LoVo (cell line): ENCODE results near the gene ARL3.
A peak's percentile ranks its signal among the peaks of the same experiment; 100 is the strongest.
"Not testable (repeated sequence)": the region's sequence is repeated elsewhere in the genome, so short reads cannot be mapped to it uniquely, and the experiment has no call there.

Source experiments
- DNase-seq: peaks from one replicate; pipeline ENCODE4 v3.0.0-alpha.2; 2016; ENCODE audit warnings: low spot score

The ARL3 gene

DNA sequence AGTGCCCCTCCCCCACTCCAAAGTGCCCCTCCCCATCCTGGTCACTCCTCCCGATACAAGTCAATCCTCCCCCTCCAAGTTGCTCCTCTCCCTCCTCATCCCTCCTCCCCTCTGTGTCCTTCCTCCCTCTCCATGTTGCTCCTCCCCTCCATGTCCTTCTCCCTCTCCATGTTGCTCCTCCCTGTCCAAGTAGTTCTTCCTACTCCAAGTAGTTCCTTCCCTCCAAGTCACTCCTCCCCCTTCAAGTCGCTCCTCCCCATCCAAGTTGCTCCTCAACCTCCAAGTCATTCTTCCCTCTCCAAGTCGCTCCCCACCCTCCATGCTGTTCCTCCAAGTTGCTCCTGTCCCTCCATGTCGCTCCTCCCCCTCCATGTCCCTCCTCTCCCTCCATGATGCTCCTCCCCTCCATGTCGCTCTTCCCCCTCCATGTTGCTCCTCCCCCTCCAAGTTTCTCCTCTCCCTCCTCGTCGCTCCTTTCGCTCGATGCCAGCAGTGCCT, 20.9 kb upstream of the ARL3 start:
- no peak for DNase-seq

DNA sequence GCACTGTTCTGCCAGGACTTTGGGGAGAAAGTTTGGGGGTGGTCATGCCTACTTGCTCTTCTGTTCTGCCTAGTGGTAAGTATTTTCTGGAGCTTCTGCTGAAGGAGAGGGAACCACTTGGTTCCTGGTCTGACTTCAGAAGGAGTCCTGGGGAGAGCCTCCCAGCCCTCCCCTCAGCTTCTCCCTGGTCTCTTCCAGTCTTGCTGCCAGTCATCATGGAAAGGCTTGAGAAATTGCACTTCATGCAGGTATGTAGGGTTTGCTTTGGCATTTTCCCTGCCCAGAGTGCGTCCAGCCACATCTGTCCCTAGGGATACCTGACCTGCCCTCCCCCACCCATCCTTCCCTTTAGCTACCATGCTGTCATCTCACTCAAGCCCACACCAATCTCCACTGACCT, 18.5 kb upstream of the ARL3 start:
- no peak for DNase-seq

DNA sequence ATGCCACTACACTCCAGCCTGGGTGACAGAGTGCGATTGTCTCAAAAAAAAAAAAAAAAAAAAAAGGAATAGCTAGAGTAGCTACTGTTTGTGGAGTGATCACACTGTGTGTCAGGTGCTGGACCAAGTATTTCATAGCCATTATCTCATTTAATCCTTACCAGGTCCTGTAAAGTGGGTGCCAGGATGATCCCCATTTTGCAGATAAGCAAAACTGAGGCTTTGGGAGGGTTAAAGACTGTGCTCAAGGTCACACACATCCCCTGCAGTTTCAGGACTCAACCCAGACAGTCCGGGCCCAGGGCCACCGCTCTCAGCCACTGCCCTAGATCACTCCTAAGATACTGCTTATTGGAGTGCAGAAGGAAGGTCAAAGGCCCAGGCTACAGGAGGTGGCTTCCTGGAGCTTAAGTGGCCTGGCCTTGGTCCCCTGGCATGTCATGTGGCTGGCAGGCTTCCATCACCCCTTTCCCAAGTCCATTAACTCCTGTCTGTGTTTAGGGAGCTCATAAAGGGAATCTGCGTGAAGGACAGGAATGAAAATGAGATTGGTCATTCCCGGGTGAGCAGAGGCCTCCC, 17.1 kb upstream of the ARL3 start:
- no peak for DNase-seq

GRCh38 chr10:102729029-102730026, 15.1 kb upstream of the ARL3 start:
- DNase-seq: peak; percentile 54

DNA sequence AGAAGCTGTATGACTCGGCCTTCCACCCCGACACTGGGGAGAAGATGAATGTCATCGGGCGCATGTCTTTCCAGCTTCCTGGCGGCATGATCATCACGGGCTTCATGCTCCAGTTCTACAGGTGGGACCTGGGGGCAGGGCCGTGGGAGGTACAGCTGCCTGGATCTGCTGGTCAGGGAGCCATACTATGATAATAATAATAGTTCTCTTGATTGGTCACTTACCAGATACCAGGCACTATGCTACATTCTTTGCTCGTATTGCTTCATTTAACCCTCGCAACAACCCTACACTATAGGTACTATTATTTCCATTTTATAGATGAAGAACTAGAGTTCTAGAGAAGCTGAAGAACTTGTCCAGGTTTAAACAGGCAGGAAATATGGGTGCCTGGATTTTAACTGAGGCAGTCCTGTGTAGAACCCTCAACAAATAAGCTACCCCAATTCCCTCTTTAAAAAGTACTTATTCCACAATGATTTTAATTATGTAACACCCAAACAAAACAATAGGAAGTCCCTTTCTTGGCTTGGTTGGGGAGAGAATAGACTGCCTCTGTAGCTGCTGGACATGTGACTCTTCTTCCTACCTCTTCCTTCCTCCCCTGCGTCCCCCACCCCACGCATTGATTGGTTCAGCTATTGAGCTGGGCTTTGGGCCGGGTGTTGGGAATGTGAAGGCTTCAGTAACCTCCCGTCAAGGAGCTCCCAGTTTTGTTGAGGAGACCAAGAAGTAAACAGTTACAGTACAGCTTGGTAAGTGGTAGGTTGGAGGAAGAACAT, 13.0 kb upstream of the ARL3 start:
- DNase-seq: no peak

DNA sequence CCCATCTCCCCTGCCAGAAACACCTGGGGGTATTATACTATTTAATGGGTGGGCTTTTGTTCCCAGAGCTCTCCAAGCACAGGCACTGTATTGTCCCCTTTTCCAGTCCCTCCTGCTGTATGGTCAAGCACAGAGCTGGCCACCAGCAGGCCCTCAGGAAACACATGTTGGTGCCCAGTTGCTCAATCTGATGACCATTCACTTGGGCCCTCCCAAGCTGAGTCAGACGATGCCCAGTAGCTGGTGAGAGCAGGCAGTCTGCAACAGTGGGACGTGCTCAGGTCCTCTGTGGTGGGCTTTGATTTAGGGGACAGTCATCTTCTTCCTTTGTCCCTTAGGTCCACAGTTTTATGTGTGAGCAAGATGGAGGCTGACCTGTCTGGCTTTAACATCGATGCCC, 12.1 kb upstream of the ARL3 start:
- DNase-seq: no peak

DNA sequence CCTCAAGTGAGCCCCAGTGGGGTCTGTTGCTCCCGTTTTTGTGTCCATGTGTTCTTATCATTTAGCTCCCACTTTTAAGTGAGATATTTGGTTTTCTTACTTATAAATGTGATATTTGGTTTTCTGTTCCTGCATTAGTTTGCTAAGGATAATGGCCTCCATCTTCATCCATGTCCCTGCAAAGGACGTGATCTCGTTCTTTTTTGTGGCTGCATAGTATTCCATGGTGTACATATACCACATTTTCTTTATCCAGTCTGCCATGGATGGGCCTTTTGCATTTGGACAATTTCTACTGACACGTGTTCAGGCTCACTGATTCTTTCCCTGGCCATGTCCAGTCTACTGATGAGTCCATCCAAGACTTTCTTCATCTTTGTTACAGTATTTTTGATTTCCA, 9.8 kb upstream of the ARL3 start:
- no peak for DNase-seq

DNA sequence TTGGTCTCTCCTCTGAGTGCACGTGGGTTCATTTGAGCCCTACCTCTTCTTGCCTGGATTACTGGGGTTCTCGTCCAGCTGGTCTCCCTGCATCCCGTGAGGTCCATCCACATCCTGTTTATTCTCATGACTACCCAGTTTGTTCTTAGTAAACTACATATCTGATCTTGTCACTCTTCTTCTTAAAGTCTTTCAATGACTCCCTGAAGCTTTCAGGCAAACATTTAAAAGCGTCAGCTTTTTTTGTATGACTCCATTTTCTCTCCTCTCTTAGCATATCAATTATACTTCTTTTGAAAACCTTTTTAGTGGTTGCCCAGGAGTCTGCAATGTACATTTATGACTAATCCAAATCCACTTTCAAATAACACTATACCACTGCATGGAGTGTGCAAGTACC, 7.8 kb upstream of the ARL3 start:
- no peak for DNase-seq

DNA sequence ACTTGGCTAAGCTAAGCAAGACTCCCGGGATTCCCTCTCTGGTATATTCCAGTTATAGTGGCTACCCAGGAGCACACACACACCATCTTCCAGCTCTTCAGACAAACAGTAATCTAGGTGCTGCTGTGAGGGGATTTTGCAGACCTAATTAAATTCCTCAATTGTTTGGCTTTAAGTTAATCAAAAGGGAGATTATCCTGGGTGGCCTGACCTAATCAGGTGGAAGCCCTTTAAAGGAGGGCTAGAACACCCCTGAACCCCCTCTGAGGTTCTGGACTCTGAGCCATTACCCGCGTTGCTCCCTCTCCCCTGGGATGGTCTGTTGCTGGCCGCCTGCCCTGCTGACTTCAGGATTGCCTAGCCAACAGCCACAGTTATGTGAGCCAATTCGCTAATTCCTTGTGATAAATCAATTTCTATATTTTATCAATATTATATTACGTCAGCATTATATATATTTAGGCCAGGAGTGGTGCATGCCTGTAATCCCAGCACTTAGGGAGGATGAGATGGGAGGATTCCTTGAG, 6.6 kb upstream of the ARL3 start:
- no peak for DNase-seq

GRCh38 chr10:102720337-102720736, 6.1 kb upstream of the ARL3 start:
- DNase-seq: no peak

- DNase-seq: no peak
These were observed 4.0 kb upstream of the ARL3 start for GRCh38 chr10:102718220-102718619.

DNA sequence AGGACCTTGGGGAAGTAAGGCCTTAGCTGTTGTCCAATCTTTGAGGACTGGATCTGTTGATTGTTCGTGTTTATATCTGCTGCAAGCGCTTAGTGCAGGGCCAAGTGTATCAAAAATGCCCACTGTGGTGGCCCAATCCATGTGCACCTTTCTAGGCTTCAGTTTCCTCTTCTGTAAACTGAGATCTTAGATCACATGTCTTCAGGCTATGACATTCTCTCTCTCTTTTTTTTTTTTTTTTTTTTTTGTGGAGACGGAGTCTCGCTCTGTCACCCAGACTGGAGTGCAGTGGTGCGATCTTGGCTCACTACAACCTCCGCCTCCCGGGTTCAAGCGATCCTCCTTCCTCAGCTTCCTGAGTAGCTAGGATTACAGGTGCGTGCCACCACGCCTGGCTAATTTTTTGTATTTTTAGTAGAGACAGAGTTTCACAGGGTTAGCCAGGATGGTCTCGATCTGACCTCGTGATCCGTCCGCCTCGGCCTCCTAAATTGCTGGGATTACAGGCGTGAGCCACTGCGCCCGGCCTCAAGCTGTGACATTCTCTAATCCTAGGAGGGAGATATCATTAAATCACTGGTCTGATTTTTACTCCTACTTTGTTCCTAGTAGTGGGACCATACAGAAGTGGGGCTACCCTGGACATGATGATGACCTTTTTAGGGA, 2.8 kb upstream of the ARL3 start:
- DNase-seq: not testable (repeated sequence)

DNA sequence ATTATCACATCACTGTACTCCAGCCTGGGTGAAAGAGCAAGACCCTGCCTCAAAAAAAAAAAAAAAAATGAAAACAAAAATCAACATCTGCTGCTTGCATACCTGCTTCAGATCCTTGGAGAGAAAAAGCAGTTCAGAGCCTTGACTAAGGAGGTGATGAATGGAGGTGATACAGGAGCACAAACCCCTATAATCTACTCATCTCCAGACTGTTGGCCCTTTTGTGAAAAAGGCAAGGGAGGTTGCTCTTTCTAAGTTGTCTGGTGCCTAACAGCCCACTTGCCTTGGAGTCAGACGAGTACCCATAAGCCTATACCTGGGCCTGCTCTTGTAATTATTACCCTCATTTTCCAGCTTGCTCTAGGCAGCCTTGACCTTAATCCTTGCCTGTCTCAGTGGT, 1.7 kb upstream of the ARL3 start:
- no peak for DNase-seq

DNA sequence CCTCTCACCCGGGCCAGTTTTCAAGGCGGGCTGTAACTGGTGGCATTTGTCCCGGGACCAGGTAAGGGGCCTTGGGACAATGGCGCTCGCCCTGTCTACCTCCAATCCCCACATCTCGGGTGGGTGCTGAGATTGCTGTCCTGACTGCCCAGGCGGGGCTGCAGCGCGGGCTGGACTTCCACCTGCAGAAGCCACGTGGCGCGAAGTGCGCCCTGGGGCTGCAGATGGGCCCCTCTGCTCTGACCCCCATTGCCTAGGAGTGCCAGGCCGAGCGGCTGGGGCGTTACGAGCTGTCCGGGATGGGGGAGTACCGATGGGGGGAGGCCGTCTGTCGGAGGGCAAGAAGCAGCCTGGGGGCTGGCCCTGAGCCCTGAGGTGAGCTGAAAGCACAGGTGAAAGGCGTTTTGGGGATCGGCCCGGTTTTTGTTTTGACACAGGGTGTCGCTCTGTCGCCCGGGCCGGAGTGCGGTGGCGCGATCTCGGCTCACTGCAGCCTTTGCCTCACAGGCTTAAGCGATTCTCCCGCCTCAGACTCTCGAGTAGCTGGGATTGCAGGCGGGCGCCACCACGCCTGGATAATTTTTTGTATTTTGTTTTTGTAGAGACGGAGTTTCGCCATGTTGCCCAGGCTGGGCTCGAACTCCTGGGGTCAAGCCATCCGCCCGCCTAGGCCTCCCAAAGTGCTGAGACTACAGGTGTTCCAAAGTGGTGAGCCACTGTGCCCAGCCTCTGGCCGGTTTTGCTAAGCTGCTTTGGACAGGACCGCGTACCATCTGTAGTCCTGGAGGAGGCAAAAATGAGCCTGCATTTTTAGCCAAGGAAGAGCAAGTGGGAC, 641 bp upstream of the ARL3 start, which contains the start of gene SFXN2:
Gene SFXN2, plus strand, starts transcription at position 16 of the 835 bp plus-strand sequence. CDS start 12,001 bp downstream, outside the sequence.
- DNase-seq: peak; percentile 21

GRCh38 chr10:102713539-102713813, 721 bp downstream of the ARL3 start:
- DNase-seq: no peak

- DNase-seq: no peak
These were observed 1.2 kb downstream of the ARL3 start for GRCh38 chr10:102712843-102713538.

DNA sequence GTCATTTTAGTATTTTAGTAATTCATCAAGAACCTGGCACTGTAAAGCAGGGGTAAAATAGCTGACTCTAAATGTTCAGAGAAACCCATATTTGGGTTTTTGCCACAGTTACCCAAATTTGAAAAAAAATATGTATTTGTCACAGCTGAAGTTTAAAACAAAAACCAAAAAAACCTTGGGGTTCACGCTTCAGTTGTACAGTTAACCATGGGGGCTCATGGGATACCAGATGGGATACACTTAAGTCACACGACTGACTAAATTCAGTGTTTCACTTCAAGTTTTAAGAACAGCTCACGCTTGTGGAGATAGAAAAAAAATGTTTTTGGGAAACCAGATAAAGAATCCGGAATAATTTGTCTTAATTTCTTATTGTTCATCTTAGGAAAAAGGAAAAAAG, 2.1 kb downstream of the ARL3 start:
- DNase-seq: no peak

DNA sequence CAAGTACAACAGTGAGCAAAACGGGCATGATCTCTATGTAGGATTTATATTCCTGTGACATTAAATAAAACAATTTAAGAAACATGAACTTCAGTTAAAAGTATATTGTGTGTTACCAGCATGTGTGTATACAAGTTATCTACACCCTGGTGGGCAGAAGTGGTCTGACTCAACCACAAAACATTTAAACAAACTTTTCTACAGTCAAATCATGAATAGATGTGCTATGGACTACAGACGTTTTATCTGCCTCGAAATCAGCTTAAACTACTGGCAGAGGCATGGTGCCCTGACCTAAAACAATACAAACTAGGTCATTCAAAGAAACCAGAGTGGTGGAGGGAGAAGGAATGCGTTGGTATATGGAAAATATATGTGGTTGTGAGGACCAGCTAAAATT, 3.6 kb downstream of the ARL3 start:
- DNase-seq: no peak

GRCh38 chr10:102705531-102705930, 8.7 kb downstream of the ARL3 start:
- no peak for DNase-seq

DNA sequence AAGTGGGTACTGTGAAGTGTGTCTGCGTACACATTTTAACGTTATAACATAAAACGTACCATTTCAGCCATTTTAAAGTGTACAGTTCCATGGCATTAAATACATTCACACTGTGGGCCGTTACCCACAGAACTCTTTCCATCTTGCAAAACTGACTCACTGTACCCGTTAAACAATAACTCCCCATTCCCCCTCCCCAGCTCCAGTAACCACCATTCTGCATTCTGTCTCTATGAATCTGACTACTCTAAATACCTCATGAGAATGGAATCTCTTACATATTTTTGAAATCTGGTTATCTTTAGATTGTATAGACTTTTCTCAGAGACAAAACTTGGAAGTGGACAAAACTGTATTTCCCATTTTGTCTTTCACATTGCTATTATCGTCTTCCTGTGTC, 9.3 kb downstream of the ARL3 start:
- no peak for DNase-seq
